ENCODE measurements around the gene DOCK11.

The DOCK11 gene

DNA sequence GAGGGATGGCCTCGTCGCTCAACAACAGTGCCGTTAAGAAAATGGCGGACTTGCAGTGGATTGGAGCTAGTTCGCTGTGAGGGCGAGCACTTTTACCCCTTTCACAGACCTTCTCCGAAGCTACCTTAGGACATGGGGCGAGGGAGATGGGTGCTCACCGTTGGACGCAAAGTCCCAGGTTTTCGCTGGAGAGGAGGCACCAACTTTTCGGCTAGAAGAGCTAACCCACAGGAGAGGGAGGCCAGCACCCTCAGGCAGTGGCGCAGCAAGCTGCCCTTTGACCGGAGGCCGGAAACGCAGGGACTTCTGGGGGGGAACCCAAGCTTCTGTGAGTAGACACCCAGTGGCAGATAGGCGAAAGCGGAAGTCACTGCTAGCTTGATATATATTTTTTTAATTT is 138.7 kb downstream of the DOCK11 start:
- TF ChIP-seq, protein P1, sequence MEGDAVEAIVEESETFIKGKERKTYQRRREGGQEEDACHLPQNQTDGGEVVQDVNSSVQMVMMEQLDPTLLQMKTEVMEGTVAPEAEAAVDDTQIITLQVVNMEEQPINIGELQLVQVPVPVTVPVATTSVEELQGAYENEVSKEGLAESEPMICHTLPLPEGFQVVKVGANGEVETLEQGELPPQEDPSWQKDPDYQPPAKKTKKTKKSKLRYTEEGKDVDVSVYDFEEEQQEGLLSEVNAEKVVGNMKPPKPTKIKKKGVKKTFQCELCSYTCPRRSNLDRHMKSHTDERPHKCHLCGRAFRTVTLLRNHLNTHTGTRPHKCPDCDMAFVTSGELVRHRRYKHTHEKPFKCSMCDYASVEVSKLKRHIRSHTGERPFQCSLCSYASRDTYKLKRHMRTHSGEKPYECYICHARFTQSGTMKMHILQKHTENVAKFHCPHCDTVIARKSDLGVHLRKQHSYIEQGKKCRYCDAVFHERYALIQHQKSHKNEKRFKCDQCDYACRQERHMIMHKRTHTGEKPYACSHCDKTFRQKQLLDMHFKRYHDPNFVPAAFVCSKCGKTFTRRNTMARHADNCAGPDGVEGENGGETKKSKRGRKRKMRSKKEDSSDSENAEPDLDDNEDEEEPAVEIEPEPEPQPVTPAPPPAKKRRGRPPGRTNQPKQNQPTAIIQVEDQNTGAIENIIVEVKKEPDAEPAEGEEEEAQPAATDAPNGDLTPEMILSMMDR (IDR thresholded peaks at IDR 0.05; ENCODE audit: low read depth, low read length, missing control alignments): no peak
- no peak overlapping the region for H3K4me3 ChIP-seq (ENCODE audit: low read depth, low read length)
- no peak for DNase-seq (ENCODE audit: low read depth)

DNA sequence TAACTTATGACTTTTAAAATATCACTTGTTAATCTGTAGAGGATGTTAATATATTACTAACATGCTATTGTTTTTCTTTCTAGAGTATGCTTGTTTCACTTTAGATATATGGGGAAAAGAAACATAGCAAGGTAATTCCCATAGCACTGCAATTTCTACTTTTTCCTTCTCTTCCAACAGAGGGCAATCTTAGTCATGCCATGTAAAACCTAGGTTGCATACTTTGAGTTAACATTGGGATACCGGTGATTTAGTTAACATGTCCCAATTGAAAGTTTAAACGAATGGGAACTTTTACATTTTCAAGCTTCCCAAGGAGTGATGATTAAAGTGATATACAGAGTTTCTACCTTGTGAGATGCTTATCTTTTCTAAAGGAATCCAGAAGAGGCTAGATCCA is 142.4 kb downstream of the DOCK11 start:
- TF ChIP-seq, protein P1 (IDR thresholded peaks at IDR 0.05; ENCODE audit: low read depth, low read length, missing control alignments): no peak
- H3K4me3 ChIP-seq (ENCODE audit: low read depth, low read length): no peak overlapping the region
- DNase-seq (ENCODE audit: low read depth): no peak

GRCh38 chrX:118644378-118644777 is 148.8 kb downstream of the DOCK11 start:
- DNase-seq (ENCODE audit: low read depth): no peak
- TF ChIP-seq, protein P1 (IDR thresholded peaks at IDR 0.05; ENCODE audit: low read depth, low read length, missing control alignments): no peak
- no peak overlapping the region for H3K4me3 ChIP-seq (ENCODE audit: low read depth, low read length)

- no peak for DNase-seq (ENCODE audit: low read depth)
- TF ChIP-seq, protein P1 (IDR thresholded peaks at IDR 0.05; ENCODE audit: low read depth, low read length, missing control alignments): no peak
- no peak overlapping the region for H3K4me3 ChIP-seq (ENCODE audit: low read depth, low read length)
Measured at GRCh38 chrX:118652717-118653116, 157.1 kb downstream of the DOCK11 start.

DNA sequence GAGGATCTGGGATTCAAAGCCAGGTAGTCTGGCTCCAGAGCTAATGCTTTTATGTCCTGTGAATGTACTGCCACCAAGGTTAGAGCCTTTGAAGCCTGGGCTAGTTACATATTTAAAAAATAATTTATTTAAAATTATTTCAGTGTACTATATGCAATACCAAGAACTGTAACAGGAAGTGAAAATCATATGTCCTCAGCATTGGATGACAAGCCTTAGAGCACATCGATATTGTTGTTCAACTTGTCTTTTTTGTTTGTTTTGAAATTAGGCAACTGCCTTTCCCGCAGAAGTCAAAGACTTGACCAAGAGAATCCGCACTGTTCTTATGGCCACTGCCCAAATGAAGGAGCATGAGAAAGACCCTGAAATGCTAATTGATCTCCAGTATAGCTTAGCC is 158.7 kb downstream of the DOCK11 start:
- DNase-seq (ENCODE audit: low read depth): no peak
- TF ChIP-seq, protein P1 (IDR thresholded peaks at IDR 0.05; ENCODE audit: low read depth, low read length, missing control alignments): no peak

DNA sequence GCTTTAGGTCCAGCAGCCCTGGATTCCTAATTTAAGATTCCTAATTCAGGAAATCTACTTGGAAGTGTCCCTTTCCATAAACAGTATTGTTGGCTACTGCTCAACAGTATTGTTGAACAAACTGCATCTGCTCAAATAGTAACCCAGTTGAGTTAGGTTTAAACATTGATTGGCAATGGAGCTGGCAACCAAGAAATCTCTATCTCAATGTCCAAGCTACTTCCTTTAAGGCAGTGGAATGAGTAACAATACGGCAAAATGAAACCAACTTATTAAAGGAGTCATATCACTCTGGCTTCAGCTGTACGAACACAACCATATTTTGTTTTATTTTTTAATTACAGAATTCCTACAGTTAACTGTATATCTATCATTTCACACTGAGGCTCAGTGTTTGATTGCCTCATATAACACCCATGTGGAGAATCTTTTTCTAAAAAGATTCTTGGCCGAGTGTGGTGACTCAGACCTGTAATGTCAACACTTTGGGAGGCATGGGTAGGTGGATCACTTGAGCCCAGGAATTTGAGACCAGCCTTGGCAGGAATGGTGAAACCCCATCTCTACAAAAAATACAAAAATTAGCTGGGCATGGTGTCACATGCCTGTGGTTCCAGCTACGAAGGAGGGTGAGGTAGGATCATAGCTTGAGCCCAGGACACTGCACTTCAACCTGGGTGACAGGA is 160.1 kb downstream of the DOCK11 start:
- H3K4me3 ChIP-seq (ENCODE audit: low read depth, low read length): no peak overlapping the region
- no peak for DNase-seq (ENCODE audit: low read depth)
- TF ChIP-seq, protein P1 (IDR thresholded peaks at IDR 0.05; ENCODE audit: low read depth, low read length, missing control alignments): no peak

More for the DNA sequence above, 158.7 kb downstream of the DOCK11 start:
- H3K4me3 ChIP-seq (ENCODE audit: low read depth, low read length): no peak overlapping the region

GRCh38 chrX:118657413-118657812 is 161.8 kb downstream of the DOCK11 start:
- TF ChIP-seq, protein P1 (IDR thresholded peaks at IDR 0.05; ENCODE audit: low read depth, low read length, missing control alignments): no peak
- H3K4me3 ChIP-seq (ENCODE audit: low read depth, low read length): no peak overlapping the region
- DNase-seq (ENCODE audit: low read depth): no peak

All from GM12864 (cell line).